Activated CD4-positive, alpha-beta T cell treated with anti-CD3 and anti-CD28 coated beads, Interleukin-2, Interleukin-6, amounts not matched to agents 100 ng/mL and 50 ng/mL, durations not matched to agents 16 hours and 8 hours (primary cell): ENCODE measurements around the gene ERMAP.
"Not testable (repeated sequence)": the region's sequence is repeated elsewhere in the genome, so short reads cannot be mapped to it uniquely, and the experiment has no call there.

Experiments
- DNase-seq: peaks from one replicate; pipeline ENCODE4 v3.0.0-alpha.2; 2020

Gene ERMAP

GRCh38 chr1:42814815-42815214 is 2.1 kb upstream of the ERMAP start:
- not testable (repeated sequence) for DNase-seq

- peak; percentile 5 for DNase-seq
Observed at GRCh38 chr1:42815941-42816584, 859 bp upstream of the ERMAP start.

- no peak for DNase-seq
Observed at GRCh38 chr1:42817440-42817767, 482 bp downstream of the ERMAP start.

GRCh38 chr1:42817976-42818375 is 1.1 kb downstream of the ERMAP start:
- DNase-seq, result no peak

- DNase-seq, result no peak
Observed at GRCh38 chr1:42820813-42821212, 3.9 kb downstream of the ERMAP start.

- DNase-seq, result no peak
Observed at GRCh38 chr1:42821690-42822089, 4.8 kb downstream of the ERMAP start.

- peak; percentile 7 for DNase-seq
Observed at GRCh38 chr1:42822800-42823392, 6.0 kb downstream of the ERMAP start.

GRCh38 chr1:42824481-42825035 is 7.6 kb downstream of the ERMAP start:
- no peak for DNase-seq

GRCh38 chr1:42825036-42825851 is 8.3 kb downstream of the ERMAP start:
- DNase-seq, result no peak

- no peak for DNase-seq
Observed at GRCh38 chr1:42830631-42831030, 13.7 kb downstream of the ERMAP start.

GRCh38 chr1:42831273-42831672 is 14.4 kb downstream of the ERMAP start:
- no peak for DNase-seq

GRCh38 chr1:42832641-42833240 is 15.8 kb downstream of the ERMAP start:
- no peak for DNase-seq

GRCh38 chr1:42833981-42834380 is 17.1 kb downstream of the ERMAP start:
- no peak for DNase-seq

GRCh38 chr1:42834803-42835202 is 17.9 kb downstream of the ERMAP start:
- no peak for DNase-seq

GRCh38 chr1:42835422-42835821 is 18.5 kb downstream of the ERMAP start:
- DNase-seq, result no peak

GRCh38 chr1:42837709-42838108 is 20.8 kb downstream of the ERMAP start:
- no peak for DNase-seq

- no peak for DNase-seq
Observed at GRCh38 chr1:42838482-42839190, 21.7 kb downstream of the ERMAP start.

- DNase-seq, result no peak
Observed at GRCh38 chr1:42841010-42841409, 24.1 kb downstream of the ERMAP start.

- no peak for DNase-seq
Observed at GRCh38 chr1:42841440-42842147, 24.7 kb downstream of the ERMAP start.

GRCh38 chr1:42844592-42845140 is 27.7 kb downstream of the ERMAP start:
- DNase-seq, result peak; percentile 28

GRCh38 chr1:42845193-42845592 is 28.3 kb downstream of the ERMAP start:
- no peak for DNase-seq

- no peak for DNase-seq
Observed at GRCh38 chr1:42845866-42846256, 28.9 kb downstream of the ERMAP start.
